Measurements from ENCODE around the gene RAB6A. TPM values are rescaled to one million over a fixed set of nuclear protein-coding genes. Genes with fewer than 3 reads are reported as not detected.

The RAB6A gene
- total and polyA plus RNA-seq, 7 donors: 60.9 to 162 (median 118) TPM

DNA sequence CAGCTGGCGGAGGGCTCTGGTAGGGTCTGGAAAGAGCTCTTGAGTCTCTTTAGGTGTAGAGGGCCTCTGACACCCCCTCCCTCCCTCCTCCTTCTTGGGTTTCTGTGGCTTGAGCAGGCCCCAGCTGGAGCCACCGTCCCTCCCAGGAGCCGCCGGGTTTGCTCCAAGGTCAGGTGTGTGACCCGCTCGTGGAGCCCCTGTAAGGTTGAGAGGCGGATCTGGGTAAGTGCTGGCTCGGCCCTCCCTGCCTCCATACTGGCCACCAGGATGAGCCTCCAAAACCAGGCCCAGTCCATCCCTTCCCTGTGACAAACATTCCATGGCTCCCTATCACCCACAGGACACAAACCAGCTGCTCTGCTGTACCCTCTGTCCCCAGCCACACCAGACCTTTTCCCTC lies 105.2 kb downstream of the RAB6A start:
- Histone ChIP-seq H3K27ac (no peak overlapping the region), H3K27me3 (no peaks in the 10 kb centered on the region), H3K4me1 (peaks cover under 1 to 5% (median 3%) of the 10 kb centered on the region in 4 donors), H3K36me3 (no peaks in the 10 kb centered on the region), H3K4me3 (no peak overlapping the region), H3K9me3 (no peaks in the 10 kb centered on the region)
- DNase-seq: no peak
- no peak for TF ChIP-seq EP300 (IDR thresholded peaks at IDR 0.05)
- intact Hi-C loops (cut with DNase I): no loop called here
- WGBS, 2 donors: 91 to 94% methylated on average over 8 of the region's 8 CpGs

- TF ChIP-seq POLR2A (IDR thresholded peaks at IDR 0.05) (no peak), EP300 (IDR thresholded peaks at IDR 0.05) (no peak), POLR2AphosphoS5 (IDR thresholded peaks at IDR 0.05) (no peak)
- TF ChIP-seq, protein P1, sequence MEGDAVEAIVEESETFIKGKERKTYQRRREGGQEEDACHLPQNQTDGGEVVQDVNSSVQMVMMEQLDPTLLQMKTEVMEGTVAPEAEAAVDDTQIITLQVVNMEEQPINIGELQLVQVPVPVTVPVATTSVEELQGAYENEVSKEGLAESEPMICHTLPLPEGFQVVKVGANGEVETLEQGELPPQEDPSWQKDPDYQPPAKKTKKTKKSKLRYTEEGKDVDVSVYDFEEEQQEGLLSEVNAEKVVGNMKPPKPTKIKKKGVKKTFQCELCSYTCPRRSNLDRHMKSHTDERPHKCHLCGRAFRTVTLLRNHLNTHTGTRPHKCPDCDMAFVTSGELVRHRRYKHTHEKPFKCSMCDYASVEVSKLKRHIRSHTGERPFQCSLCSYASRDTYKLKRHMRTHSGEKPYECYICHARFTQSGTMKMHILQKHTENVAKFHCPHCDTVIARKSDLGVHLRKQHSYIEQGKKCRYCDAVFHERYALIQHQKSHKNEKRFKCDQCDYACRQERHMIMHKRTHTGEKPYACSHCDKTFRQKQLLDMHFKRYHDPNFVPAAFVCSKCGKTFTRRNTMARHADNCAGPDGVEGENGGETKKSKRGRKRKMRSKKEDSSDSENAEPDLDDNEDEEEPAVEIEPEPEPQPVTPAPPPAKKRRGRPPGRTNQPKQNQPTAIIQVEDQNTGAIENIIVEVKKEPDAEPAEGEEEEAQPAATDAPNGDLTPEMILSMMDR (IDR thresholded peaks at IDR 0.05): no peak
- H3K4me1 ChIP-seq: no peaks in the 10 kb centered on the region
- intact Hi-C loops (cut with DNase I): no loop called here
- H3K27ac ChIP-seq: no peak overlapping the region
- no peaks in the 10 kb centered on the region for H3K36me3 ChIP-seq
- no peak for DNase-seq
- no peaks in the 10 kb centered on the region for H3K27me3 ChIP-seq
- no peak overlapping the region for H3K4me3 ChIP-seq
- 88 to 92% methylated on average over 7 of the region's 7 CpGs for WGBS, 2 donors
- no peaks in the 10 kb centered on the region for H3K9me3 ChIP-seq
These were observed 106.3 kb downstream of the RAB6A start for GRCh38 chr11:73654482-73655021.

- no peak for DNase-seq
- no peak overlapping the region for H3K27ac ChIP-seq
- no peaks in the 10 kb centered on the region for H3K36me3 ChIP-seq
- no peaks in the 10 kb centered on the region for H3K4me1 ChIP-seq
- TF ChIP-seq, protein P1 (IDR thresholded peaks at IDR 0.05): no peak
- TF ChIP-seq POLR2A (IDR thresholded peaks at IDR 0.05) (no peak), EP300 (IDR thresholded peaks at IDR 0.05) (no peak), POLR2AphosphoS5 (IDR thresholded peaks at IDR 0.05) (no peak)
- no peaks in the 10 kb centered on the region for H3K9me3 ChIP-seq
- H3K27me3 ChIP-seq: no peaks in the 10 kb centered on the region
- no peak overlapping the region for H3K4me3 ChIP-seq
- intact Hi-C loops (cut with DNase I): no loop called here
- 91 to 93% methylated on average over 5 of the region's 5 CpGs for WGBS, 2 donors
These were observed 106.9 kb downstream of the RAB6A start for GRCh38 chr11:73653996-73654395.

DNA sequence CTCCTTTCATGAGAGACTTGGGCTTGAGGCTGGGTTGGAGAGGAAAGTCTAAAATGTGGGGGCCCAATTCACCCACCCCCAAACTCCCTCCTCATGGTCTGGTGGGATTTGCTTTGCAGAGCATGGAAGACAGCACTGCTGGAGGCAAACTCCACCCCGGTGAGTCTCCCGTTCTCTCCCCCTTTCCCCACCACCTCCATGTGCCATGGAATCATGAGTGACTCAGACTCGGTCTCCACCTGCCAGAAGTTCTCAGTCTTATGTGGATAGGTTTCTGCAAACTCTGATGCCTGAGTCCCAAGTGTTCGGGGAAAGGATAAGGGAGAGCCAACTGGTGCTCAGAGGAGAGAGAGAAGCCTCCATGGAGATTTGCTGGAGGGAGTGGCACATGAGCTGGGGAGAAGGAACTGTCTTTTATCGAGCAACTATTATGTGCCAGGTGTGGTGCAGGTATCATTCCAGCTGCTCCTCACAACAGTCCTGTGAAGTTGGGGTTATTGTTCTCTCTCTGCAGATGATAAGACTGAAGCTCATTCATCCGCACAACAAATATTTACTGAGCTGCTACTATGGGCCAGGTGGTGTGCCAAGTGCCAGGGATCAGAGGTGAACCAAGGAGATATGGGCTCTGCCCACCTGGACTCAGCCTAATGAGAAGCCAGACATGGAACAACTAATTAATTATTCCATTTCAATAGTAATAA lies 107.9 kb downstream of the RAB6A start:
- Histone ChIP-seq H3K4me1 (no peaks in the 10 kb centered on the region), H3K36me3 (no peaks in the 10 kb centered on the region), H3K27ac (peak overlapping the region in 1 of 4 donors; percentile 0), H3K27me3 (no peaks in the 10 kb centered on the region), H3K4me3 (no peak overlapping the region), H3K9me3 (no peaks in the 10 kb centered on the region)
- TF ChIP-seq EP300 (IDR thresholded peaks at IDR 0.05) (no peak), POLR2AphosphoS5 (IDR thresholded peaks at IDR 0.05) (no peak), POLR2A (IDR thresholded peaks at IDR 0.05) (no peak)
- TF ChIP-seq, protein P1 (IDR thresholded peaks at IDR 0.05): no peak
- intact Hi-C loops (cut with DNase I): no loop called here
- DNase-seq: no peak
- 67 to 88% methylated on average over 6 of the region's 6 CpGs for WGBS, 2 donors

DNA sequence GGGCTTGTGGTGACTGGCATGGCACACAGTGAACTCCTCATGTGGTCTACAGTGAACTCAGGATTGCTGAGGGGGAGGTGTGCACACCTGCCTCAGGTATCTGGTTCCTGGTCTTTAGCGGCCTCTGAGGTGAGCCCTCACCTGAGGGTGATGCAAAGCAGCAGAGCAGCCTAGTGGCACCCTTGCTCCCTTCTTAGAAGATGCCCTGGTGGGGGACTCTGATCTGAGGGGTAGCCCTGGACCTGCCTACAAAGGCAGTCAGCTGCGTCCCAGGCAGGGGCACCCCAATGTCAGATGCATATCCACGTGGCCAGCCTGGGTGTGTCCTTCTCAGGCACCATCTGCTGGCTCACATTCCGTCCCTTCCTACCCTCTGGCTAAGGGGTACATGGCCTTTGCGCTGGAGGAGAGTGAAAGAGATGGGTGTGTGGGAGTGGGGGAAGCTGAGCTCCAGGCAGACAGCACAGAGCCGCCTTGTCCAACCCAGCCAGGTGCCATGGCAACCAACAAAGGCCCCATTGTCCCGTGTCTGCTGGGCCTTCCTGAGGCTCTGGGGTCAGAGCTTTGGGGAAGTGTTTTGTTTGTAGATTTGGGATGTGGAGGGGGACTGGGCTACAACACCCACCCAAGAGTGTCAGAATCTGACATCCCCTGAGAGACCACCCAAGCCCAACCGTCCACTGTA lies 108.7 kb downstream of the RAB6A start:
- Histone ChIP-seq H3K4me1 (peaks cover 0 to 5% (median 1%) of the 10 kb centered on the region in 4 donors), H3K9me3 (no peaks in the 10 kb centered on the region), H3K27me3 (no peaks in the 10 kb centered on the region), H3K36me3 (no peaks in the 10 kb centered on the region), H3K4me3 (no peak overlapping the region), H3K27ac (peak overlapping the region in 2 of 4 donors; percentile 28 to 49)
- no peak for TF ChIP-seq EP300 (IDR thresholded peaks at IDR 0.05)
- TF ChIP-seq POLR2AphosphoS5 (IDR thresholded peaks at IDR 0.05): no peak
- TF ChIP-seq, protein P1 (IDR thresholded peaks at IDR 0.05): no peak
- no peak for TF ChIP-seq POLR2A (IDR thresholded peaks at IDR 0.05)
- WGBS, 2 donors: 25 to 62% methylated on average over 8 of the region's 8 CpGs
- intact Hi-C loops (cut with DNase I): no loop called here
- DNase-seq: peak; percentile 78

Data from sigmoid colon (tissue), 7 donors.